NCI-H1694 (cell line): Measurements from ENCODE around the gene SYT11.
A peak's percentile ranks its signal among the peaks of the same experiment; 100 is the strongest.
"Not testable (repeated sequence)": the region's sequence is repeated elsewhere in the genome, so short reads cannot be mapped to it uniquely, and the experiment has no call there.

ENCODE experiments used
- DNase-seq: peaks from one replicate; lab custom pipeline; 2025; lab: John Stamatoyannopoulos, UW

SYT11 gene

GRCh38 chr1:155860970-155861510 lies 1.7 kb downstream of the SYT11 start:
- DNase-seq = peak; percentile 48

GRCh38 chr1:155861896-155862295 lies 2.5 kb downstream of the SYT11 start:
- DNase-seq = no peak

- DNase-seq = no peak
Observed at GRCh38 chr1:155864393-155864792, 5.0 kb downstream of the SYT11 start.

GRCh38 chr1:155867766-155868165 lies 8.4 kb downstream of the SYT11 start:
- DNase-seq = no peak

DNA sequence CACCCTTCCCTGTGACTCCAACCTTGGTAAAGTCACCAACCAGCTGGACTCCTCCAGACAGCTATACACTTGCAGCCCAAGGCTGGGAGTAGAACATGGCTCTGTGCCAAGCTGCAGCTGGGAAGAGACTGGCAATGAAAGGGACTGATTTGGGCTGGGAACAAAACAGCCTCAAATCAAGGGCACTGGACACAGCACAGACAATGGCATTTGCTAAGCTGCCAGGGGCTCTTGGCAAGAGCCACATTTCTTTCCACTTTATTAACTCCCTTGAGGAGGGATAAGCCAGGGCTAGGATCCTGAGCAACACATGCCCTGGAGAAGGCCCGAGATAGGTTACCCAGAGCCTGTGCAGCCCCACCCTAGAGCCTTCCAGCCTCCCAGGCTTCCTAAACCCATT lies 12.0 kb downstream of the SYT11 start:
- DNase-seq = peak; percentile 43

DNA sequence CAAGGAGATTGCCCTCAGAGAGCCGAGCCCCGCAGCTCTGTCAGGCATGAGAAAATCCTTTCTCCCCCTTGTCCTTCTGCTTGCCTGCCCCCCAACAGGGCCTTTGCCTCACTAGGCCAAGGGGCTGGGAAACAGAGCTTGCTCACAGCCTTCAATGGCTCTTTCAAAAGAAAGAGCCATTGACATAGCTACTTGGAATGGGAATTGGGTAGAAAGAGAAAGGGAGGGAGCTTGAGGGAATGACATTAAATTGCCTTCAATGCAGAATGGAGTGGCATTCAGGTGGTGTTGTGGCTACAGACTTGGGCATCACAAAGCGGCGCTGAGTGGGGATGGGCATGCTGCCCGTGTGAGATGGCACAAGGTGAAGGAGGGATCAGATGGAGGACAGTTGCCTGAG lies 13.2 kb downstream of the SYT11 start:
- DNase-seq = no peak

DNA sequence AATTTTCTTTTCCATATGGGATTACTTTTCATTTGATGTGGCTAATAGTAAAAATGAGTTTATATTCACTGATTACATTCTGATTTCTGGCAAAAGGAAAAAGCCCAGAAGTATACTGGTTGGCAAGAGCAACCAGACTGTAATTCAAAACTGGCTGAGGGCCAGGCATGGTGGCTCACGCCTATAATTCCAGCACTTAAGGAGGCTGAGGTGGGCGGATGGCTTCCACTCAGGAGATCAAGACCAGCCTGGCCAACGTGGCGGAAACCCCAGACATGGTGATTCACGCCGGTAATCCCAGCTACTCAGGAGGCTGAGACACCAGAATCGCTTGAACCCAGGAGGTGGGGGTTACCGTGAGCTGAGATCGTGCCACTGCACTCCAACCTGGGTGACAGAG lies 14.5 kb downstream of the SYT11 start:
- no peak for DNase-seq

DNA sequence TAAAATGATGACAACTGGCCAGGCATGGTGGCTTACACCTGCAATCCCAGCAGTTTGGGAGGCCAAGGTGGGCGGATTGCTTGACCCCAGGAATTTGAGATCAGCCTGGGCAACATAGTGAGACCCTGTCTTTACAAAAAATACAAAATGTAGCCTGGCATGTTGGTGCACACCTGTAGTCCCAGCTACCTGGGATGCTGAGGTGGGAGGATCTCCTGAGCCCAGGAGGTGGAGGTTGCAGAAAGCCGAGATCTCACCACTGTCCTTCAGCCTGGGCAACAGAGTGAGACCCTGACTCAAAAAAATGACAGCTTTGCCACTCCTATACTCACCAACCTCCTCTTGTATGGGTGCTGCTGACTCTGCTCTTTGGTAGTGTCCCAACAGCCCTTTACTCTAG lies 18.6 kb downstream of the SYT11 start:
- no peak for DNase-seq

DNA sequence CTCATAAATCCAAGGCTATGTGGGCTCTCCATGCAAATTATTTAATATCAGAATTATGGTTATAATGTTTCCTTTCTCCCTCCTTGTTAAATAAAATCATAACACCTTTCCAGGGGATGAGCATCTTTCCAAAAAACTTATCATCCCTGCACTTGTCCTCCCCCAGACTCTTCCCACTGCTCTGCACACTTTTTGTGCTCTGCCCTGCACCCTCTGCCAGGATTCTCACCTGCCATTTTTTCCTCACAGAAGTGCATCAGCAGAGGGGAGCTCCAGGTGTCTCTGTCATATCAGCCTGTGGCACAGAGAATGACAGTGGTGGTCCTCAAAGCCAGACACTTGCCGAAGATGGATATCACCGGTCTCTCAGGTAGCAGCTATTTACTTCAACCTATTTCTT lies 20.9 kb downstream of the SYT11 start:
- no peak for DNase-seq

DNA sequence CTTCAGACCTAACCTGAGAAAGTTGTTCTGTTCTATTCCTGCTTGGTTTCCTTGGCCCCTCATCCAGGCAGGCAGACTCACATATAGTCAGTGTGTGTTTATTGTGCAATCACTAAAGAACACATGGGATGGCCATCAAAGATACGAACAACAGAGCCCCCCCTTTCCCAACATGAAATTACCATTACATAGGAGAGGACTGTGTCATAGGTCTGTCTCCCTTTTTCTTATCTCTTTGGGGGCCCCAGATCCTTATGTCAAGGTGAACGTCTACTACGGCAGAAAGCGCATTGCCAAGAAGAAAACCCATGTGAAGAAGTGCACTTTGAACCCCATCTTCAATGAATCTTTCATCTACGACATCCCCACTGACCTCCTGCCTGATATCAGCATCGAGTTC lies 21.6 kb downstream of the SYT11 start:
- no peak for DNase-seq

DNA sequence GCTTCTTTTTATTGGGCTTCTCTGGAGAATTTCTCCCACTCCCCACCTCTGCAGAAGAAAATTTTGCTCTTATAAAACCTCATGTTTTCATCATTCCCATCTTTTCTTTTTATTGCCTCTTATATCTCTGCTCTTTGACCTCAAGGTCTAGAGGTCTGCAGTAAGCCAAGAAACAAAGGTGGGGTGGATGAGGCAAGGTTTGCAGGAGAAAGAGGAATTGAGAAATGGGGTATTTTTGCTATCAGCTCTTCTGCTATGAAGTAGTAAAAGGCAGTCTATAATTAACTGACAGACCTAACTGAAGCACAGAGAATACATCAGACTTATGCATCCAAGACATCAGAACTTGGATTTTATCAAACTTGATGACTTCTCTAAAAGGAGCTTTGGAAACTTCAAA lies 22.9 kb downstream of the SYT11 start:
- DNase-seq = no peak

- no peak for DNase-seq
Observed at GRCh38 chr1:155882766-155883165, 23.4 kb downstream of the SYT11 start.

DNA sequence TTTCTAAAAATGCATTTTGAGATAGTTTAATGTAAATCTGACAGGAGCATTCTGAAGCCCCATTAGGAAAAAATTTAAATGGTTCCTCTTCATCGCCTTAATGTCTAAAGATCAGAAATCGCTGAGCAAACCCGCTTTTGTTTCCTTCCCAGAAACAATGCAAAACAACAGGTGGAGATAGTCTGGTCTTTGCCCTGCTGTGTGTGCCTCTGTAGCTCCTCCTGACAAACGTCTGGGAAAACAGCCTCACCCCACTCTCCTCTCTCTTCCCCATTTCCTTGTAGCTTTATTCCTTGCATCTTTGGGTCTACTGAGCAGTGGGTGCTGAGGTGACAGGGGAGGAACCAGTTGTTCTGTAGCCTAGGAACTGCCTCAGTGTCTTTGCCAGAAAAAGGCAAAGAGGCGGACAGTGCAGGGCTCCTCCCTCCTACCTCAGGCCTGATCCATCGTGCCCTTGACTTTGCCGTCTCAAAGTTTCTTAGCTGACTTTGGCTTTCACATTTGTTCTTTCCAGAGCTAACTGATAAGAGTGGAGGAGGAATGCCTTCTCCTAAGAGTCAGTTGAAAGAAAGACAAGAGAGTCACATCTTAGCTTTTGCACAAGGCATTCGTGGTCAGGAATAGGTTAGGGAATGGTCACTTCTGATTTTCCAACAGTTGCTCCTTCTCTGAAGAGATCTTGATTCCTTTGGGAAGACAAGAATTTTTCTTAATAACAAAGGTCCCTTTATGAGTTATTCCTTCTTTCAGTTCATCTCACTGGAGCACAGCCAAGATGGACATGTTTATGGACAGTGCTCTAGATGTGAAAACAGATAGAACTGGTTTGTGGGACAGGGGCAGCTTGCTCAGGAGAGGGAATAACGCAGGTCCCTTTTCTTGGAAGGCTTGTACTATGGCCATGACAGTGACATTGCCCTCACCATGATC lies 24.9 kb downstream of the SYT11 start:
- no peak for DNase-seq

DNA sequence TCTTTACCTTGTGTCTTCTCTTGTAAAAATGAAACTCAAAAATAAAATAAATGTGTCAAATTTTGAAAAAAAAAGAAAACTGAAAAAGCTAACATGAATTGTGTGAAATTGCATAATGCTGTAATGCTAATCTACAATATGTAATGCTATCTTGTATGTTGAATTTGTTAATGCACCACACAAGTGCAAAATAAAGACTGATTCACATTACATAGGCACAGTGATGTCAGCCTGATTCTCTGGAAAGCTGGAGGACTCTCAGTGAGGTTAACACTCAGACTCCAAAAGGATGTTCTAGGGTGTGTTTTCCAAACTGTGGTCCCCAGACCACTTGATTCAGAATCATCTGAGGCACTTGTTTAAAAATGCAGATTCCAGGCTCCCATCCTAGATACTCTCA lies 25.6 kb downstream of the SYT11 start:
- no peak for DNase-seq

DNA sequence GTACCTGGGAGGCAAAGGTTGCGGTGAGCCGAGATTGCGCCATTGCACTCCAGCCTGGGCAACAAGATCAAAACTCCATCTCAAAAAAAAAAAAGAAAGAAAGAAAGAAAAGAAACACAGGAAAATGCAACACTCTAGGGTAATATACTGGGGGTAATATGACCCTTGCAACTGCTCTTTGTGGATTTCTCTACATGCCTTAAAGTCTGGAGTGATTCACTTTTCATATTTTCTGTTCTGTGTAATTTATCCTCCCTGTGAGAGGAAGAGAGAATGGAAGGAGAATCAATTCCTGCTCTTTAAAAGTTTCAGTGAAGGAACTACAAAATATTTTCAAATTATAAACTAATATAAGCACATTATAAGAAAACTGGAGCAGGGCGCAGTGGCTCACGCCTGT lies 29.1 kb downstream of the SYT11 start:
- DNase-seq = no peak

- no peak for DNase-seq
Observed at GRCh38 chr1:155889566-155889965, 30.2 kb downstream of the SYT11 start.

DNA sequence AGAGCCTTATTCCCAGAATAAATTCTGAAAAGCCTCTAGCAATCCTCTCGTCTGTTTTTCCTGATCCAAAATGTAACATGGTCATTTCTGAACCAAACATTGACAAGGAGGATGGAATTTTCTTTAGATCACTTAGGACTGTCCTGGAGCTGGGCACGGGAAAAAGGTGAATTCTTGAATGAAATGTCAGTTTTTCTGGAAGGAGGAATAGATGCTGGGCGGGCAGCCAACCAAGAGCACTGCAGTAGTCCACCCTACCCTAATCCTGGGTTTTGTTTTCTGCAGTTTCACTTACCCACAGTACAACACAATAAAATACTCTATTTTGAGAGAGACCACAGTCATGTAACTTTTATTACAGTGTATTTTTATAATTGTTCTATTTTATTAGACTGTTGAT lies 30.9 kb downstream of the SYT11 start:
- no peak for DNase-seq

DNA sequence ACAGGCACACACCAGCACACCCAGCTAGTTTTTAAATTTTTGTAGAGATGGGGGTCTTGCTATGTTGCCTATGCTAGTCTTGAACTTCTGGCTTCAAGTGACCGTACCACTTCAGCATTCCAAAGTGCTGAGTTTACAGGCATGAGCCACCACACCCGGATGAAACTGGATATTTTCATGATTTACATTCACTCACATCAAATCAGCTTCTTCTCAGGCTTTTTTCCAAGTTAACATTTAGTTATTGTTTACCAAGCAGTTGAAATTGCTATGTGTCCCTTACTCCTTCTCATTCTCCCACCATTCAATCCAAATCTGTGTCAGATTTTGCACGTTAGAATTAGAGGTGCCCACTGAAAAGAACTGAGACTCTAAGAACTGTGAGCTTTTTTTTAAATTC lies 33.4 kb downstream of the SYT11 start:
- DNase-seq = no peak

- no peak for DNase-seq
Observed at GRCh38 chr1:155893389-155894142, 34.2 kb downstream of the SYT11 start.

DNA sequence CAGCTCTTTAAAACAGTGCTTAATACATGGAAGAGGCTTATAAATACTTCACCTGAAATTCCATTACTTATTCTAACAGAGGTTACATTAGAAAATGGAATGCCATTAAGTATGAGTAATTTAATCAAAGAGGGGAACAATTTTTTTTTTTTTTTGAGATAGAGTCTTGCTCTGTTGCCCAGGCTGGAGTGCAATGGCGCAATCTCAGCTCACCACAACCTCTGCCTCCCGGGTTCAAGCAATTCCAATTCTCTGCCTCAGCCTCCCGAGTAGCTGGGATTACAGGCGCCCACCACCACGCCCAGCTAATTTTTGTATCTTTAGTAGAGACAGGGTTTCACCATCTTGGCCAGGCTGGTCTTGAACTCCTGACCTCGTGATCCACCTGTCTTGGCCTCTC lies 36.2 kb downstream of the SYT11 start:
- not testable (repeated sequence) for DNase-seq

DNA sequence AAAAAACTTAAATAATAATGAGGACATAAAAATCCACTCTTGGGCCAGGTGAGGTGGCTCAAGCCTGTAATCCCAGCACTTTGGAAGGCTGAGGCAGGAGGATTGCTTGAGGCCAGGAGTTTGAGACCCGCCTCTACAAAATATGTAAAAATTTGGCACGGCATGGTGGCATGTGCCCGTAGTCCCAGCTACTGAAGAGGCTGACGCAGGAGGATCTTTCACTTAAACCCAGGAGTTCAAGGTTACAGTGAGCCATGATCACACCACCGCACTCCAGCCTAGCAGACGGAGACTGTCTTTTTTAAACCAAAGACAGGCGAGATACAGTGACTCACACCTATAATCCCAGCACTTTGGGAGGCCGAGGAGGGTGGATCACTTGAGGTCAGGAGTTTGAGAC lies 37.1 kb downstream of the SYT11 start:
- not testable (repeated sequence) for DNase-seq

GRCh38 chr1:155897746-155898145 lies 38.4 kb downstream of the SYT11 start:
- DNase-seq = no peak

DNA sequence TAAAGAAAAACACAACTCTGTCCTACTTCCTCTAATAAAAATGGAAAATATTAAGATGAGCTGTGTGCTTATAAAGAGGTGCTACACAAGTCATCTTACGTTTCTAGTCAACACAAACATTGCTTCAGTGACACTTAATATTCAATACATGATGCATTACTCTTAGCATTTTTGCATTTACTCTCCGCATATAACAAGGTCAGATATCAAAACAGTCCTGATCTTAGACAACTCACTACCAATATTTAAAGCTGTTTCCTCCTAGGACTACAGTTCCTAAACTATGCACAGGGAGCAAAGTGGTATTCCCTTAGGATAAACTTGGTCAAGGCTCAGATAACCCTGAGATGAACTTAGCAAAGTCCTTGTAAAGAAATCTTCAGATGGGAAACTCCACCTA lies 39.5 kb downstream of the SYT11 start:
- DNase-seq = no peak
